HuH-7.5 (cell line): ENCODE results near the gene HGD.
A peak's percentile ranks its signal among the peaks of the same experiment; 100 is the strongest.
"Not testable (repeated sequence)": the region's sequence is repeated elsewhere in the genome, so short reads cannot be mapped to it uniquely, and the experiment has no call there.

Source experiments
- DNase-seq: peaks from one replicate; pipeline ENCODE4 v3.0.0; 2011; ENCODE audit warnings: low spot score

HGD gene

DNA sequence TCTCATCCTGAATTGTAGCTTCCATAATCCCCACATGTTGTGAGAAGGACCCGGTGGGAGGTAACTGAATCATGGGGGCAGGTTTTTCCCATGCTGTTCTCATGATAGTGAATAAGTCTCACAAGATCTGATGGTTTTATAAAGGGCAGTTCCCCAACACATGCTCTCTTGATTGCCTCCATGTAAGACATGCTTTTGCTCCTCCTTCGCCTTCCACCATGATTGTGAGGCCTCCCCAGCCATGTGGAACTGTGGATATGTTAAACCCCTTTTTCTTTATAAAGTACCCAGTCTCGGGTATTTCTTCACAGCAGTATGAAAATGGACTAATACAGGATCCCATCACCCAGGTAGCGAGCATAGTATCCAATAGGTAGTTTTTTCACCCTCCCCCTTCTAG, 43.2 kb downstream of the HGD start:
- DNase-seq: not testable (repeated sequence)

DNA sequence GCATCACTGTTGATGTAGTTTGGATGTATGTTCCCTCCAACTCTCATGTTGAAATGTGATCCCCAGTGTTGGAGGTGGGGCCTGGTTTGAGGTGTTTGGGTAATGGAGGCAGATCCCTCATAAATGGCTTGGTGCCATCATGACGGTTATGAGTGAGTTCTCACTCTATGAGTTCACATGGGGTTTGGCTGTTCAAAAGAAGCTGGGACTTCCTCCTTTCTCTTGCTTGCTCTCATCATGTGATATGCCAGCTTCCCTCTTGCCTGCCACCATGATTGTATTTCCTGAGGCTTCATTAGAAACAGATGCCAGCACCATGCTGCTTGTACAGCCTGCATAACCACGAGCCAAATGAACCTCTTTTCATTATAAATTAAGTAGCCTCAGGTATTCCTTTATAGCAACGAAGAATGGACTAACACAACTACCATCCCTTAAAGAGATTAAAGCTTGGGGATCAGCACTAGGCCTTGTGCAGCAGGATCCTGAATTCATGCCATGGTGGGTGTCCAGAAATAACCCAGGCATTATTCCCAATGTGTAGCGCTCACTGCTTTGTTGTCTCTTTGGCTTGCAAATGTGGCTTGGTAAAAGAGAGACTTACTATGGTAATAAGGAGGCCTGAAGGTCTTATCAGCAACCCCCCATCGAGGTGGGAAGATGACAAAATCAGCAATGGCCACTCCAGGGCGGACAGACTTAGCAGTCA, 44.0 kb downstream of the HGD start:
- no peak for DNase-seq

DNA sequence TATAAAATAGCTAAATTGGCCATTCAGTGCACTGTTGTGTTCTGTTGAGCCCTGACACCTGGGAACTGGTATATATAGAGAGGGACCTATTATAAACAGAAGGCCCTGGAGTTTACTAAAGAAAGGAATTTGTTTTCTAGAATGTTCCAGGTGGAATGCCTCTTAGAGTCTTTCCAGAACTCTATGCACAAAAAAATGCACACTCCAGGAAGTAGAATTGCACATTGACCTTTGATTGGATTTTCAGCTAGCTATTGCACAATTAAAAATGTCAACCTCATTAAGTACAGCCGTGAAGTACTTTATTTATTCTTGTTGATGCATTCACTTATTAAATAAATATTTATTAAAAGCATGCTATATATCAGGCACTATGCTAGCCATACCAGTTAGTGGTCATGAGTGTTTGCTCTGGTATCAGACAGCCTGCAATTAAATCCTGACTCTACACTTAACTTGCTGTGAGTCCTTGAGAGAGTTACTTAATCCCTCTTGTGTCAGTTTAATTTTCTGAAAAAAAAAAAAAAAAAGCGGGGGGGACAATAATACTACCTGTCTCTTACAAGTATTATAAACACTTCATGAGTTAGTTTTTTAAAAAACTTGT, 45.1 kb downstream of the HGD start:
- no peak for DNase-seq

DNA sequence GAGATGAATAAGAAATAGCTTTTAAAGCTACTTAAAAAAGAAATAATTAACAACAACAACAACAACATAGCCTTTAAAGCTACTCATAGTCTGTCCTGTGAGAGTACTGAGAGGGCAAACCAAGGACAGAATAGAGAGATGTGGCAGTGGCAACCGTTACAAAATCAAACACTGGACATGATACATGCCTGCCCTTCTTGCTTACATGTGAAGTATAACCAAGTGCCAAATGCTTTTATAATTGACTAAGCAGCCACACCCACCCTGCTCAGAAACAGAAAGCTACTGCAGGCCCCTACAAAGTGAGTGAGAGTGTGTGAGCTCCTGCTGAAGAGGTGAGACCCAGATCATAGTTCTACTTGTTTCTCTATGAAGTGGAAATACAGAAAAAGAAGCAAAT, 47.5 kb downstream of the HGD start:
- DNase-seq: no peak

DNA sequence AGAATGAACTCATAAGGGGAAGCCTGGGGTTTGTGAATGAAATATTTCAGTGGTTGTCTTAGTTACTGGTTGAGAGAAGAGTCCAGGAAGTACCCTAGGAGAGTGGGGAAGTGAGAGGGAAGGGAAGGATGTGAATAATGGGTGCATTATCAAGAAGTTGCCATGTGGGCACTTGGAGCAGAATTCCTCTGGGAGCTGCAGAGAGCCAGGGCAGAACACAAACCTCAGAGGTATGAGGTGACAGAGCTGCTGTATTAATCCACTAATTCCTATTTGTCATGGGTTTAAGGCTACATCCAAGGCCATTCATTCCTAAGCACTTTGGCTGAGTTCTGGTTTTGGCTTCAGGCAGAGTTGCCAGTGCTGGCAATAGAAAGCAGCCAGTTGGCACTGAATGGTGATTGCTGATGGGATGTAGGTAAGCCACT, 56.9 kb downstream of the HGD start:
- DNase-seq: no peak

- no peak for DNase-seq
Observed at GRCh38 chr3:120623727-120624093, 58.3 kb downstream of the HGD start.

- no peak for DNase-seq
Observed at GRCh38 chr3:120622870-120623726, 58.9 kb downstream of the HGD start.

DNA sequence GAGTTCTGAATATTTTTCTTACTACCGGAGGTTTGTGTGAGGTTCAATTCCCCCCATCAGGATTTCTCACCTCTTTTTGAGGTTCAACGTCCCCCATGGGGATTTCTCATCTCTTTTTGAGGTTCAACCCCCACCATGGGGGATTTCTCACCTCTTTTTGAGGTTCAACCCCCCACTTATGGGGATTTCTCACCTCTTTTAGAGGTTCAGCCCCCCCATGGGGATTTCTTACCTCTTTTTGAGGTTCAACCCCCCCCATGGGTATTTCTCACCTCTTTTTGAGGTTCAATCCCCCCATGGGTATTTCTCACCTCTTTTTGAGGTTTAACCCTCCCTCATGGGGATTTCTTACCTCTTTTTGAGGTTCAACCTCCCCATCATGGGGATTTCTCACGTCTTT, 59.6 kb downstream of the HGD start:
- DNase-seq: no peak

DNA sequence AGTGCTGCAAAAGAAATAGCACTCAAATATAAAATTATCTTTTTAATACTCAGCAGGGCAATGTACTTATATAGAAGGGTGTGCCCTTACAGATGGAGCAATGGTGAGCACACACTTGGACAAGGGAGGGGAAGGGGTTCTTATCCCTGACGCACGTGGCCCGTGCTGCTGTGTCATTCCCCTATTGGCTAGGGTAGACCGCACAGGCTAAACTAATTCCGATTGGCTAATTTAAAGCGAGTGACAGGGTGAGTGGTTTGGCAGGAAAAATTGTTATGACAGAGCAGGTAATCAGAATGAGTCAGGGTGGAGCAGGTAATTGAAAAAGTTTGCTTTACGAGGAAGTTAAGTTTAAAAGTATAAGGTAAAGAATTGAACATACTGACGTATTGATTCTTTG, 65.3 kb downstream of the HGD start:
- not testable (repeated sequence) for DNase-seq

DNA sequence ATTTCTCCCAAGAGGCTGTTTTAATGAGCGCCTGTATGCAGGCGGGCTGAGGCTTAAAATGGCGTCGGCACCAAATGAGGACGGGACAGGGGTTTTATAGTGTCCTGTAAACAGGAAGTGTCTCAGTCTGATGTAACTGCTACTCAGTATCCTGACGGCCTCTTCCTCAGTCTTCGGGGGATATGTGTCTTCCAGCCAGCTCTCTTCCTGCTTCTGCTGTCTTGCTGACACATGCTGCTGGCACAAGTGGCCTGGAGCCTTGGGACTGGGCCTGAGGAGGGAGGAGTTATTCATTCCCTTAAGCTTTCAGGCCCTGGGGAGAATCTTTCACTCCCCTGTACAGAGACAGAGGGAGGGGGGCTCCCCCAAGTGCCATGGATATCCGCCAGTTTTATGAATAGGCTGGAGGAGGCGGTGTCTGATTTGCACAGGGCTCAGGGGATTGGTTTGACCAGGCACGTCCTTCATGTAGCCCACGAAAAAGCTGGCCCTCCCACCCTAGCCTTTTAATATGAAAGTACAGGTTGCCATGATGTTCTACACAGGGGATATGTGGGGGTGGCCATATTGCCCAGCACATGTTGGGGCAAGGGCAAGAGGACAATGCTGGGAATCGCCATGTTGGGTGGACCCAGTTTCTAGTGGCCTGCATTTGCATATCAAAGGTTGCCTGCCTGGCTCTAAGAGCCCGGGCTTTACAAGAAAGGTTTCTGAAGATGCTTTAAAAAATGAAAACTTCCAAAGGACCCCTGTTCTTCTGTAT, 66.0 kb downstream of the HGD start:
- DNase-seq: no peak

- DNase-seq: no peak
Observed at GRCh38 chr3:120614765-120615164, 67.3 kb downstream of the HGD start.

GRCh38 chr3:120608506-120608905, 73.5 kb downstream of the HGD start:
- DNase-seq: no peak

- no peak for DNase-seq
Observed at GRCh38 chr3:120604784-120605183, 77.3 kb downstream of the HGD start.

GRCh38 chr3:120604382-120604781, 77.7 kb downstream of the HGD start:
- DNase-seq: no peak

- DNase-seq: no peak
Observed at GRCh38 chr3:120602682-120603081, 79.4 kb downstream of the HGD start.

GRCh38 chr3:120601554-120601953, 80.5 kb downstream of the HGD start:
- no peak for DNase-seq

DNA sequence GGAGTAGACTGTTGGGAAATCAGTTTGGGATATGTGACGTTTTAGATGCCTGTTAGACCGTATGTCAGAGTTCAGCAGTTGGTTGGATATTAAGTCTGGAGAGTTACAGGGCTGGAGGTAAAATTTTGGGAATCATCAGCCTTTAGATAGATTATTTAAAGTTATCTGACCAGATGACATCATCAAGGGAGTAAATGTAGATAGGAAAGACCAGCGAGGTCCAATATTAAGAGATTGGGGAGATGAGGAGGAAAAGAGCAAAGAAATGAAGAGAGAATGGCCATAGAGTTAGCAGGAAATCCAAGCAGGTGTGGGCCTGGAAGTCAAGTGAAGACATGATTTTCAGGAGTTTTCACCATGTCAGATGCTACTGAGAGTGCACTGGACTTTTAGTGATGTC, 82.8 kb downstream of the HGD start:
- no peak for DNase-seq

GRCh38 chr3:120597445-120598049, 84.5 kb downstream of the HGD start:
- DNase-seq: no peak

GRCh38 chr3:120596853-120597223, 85.2 kb downstream of the HGD start:
- no peak for DNase-seq

GRCh38 chr3:120596116-120596852, 85.8 kb downstream of the HGD start, which contains the start of gene NDUFB4:
Gene NDUFB4, plus strand, starts transcription at chr3:120596336. Its CDS starts 24 bp downstream, at chr3:120596360.
- DNase-seq: peak; percentile 89

DNA sequence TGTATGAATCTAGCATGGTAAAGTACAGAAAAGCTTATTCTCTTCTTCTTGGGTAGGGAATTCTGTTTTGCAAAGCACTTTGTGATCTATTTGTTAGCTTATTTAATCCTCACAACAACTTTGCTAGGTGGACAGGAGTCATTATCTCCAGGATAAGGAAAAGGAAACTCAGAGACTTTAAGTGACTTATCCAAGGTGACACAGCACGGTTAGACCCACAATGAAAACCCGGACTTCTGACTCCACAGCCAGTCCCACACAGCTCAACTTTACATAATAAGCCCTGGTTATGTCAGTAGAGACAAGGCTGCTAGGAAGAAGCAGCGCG, 86.3 kb downstream of the HGD start:
- DNase-seq: no peak
